Measurements from ENCODE around the gene ASXL2.

DNA sequence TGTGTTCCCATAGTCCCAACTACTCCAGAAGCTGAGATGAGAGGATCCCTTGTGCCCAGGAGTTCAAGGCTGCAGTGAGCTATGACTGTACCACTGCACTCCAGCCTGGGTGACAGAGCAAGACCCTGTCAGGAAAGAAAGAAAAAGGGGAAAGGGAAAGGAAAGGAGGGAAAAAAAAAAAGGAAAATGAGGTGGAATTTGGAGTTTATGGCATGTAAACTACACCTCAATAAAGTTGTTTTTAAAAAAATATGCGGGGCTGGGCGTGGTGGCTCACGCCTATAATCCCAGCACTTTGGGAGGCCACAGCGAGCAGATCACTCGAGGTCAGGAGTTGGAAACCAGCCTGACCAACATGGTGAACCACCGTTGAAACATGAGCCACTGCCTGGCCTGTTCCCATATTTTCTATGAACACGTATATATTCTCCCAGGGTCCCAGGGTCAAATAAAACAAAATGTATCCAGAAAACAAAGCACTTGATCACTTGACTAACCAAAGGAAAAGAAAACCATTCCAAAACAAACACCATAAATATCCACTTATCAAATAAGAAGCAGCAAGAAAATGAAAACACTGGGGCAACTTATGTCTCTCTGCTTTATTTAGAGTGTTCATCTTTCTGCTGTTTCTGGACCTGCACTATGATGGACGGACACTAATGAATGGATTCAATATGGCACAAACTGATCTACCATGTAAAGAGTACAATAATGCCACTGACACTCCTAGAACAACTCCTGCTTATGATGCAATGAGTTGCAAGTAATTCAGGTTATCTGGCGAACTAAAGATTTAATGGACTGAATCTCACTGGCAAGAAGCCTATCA lies 56.8 kb downstream of the ASXL2 start:
- no peak for TF ChIP-seq POLR2A (IDR thresholded peaks at IDR 0.05)
- TF ChIP-seq, protein P1, sequence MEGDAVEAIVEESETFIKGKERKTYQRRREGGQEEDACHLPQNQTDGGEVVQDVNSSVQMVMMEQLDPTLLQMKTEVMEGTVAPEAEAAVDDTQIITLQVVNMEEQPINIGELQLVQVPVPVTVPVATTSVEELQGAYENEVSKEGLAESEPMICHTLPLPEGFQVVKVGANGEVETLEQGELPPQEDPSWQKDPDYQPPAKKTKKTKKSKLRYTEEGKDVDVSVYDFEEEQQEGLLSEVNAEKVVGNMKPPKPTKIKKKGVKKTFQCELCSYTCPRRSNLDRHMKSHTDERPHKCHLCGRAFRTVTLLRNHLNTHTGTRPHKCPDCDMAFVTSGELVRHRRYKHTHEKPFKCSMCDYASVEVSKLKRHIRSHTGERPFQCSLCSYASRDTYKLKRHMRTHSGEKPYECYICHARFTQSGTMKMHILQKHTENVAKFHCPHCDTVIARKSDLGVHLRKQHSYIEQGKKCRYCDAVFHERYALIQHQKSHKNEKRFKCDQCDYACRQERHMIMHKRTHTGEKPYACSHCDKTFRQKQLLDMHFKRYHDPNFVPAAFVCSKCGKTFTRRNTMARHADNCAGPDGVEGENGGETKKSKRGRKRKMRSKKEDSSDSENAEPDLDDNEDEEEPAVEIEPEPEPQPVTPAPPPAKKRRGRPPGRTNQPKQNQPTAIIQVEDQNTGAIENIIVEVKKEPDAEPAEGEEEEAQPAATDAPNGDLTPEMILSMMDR (IDR thresholded peaks at IDR 0.05), result no peak
